Stimulated activated CD4-positive, alpha-beta T cell treated with anti-CD3 and anti-CD28 coated beads, Interleukin-4, amount 100 ng/mL, for 4 hours (primary cell): ENCODE results near the gene RAB35.
"Not testable (repeated sequence)": the region's sequence is repeated elsewhere in the genome, so short reads cannot be mapped to it uniquely, and the experiment has no call there.

Experiments
- DNase-seq, 2 experiments: peaks; one replicate each; pipeline ENCODE4 v3.0.0-alpha.2; 2020

Gene RAB35

DNA sequence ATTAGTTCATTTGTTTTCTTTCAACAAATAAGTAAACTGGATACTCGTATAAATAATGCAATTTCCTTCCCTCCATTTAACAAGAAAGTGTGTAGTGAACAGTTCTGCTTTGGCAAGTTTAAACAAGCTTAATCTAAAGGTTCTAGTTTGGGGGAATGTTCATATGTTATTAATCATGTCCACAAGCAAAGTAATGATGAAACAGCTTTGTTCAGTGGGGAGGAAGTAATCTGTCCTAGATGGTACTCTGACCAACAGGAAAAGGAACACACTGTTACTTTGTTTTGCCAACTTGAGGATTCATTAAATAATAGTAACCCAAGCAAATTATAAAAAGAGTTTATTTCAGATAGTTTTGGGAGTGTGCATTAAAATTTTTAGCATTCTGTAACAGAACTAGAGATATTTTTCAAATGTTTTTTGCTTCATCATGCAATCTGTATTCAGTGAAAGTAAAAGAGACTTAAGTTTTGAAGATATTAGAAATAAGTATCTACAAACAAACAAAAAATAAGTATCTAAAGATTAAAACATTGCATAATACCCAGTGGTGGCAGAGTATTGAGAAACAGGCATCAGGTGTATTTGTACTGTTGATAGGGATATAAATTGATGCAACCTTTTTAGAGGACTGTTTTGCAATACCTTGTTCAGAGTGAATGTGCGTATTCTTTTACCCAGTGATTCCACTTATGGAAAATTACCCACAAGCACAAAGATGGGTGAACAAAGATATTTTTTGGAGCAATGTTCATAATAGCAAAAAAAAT is 61.1 kb downstream of the RAB35 start:
- DNase-seq: no peak

DNA sequence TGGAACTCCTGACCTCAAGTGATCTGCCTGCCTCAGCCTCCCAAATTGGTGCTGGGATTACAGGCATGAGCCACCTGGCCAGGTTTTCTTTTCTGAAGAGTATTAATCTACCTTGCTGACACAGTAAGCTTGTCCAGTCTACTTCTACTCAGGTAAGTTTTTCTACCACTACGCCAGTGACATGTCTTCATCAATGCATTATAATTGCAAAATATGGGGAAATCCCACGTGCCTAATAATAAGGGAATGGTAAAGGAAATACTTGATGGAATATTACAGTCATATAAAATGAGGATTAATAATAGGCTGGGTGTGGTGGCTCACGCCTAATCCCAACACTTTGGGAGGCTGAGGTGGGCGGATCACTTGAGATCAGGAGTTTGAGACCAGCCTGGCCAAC is 62.3 kb downstream of the RAB35 start:
- no peak for DNase-seq

DNA sequence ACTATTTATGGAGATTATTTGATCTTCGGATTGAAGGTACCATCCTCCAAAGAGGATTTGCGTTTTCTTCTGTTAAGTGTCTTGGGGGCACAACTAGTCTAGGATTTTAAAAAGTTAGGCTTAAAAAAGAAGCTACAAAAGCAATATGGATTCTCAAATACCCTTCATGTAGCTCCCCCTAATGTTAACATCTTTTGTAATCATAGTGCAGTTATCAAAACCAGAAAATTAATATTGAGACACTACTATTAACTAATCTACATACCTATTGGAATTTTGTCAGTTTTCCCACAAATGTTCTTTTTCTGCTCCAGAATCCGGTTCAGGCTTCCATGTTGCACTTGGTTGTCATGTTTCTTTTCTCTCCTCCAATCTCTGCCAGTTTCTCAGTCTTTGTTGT is 65.0 kb downstream of the RAB35 start:
- DNase-seq: no peak

DNA sequence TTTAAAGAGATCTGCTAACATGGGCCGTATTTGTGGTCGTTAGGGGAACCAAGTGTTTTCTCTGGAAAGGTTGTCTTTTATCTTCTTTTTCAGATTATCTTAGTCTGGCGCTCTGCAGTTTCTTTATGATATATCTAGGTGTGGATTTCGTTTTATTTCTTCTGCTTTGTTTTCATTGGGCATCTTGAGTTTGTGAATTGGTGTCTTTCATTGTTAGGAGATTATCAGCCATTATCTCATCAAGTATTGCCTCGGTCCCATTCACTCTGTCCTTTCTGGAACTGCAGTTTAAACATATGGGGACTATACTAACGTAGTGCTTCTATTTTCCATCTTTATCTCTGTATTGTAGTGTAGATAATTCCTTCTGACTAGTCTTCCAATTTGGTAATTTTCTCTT is 67.1 kb downstream of the RAB35 start:
- DNase-seq: no peak

DNA sequence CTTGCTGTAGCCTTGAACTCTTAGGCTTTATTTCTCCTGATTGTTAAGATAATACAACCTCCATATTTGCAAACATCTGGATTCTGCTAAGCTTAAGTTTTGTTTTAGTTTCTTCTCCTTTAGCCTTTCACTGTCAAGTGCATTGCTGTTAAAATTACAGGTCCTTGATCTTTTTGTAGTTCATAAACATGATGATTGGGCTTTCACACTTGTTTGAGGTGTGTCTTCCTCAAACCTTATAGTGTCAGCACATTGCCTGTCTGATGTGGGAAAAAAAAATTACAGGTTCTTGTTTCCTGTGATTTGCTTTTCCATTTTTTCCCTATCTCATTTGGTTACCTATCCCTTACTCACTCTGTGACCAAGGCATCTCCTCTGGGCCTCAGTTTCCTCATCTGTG is 68.3 kb downstream of the RAB35 start:
- DNase-seq: no peak

DNA sequence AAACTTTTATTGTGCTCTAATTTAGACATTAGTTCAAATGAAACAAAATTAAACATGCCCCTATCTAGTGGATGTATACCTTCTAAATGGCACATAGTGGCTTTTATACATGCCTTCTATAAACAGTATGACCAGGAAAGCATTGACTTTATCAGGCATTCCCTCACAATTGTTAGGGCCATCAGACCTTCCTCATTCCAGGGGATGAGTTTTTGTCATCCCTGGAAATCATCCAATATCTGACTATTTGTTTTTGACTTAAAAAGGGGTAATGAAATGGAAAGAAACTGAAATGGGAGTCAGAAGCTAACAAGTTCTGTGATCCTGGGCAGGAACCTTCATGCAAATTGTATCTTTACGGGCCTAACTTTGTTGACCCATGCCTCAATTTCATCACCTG is 69.5 kb downstream of the RAB35 start:
- no peak for DNase-seq

DNA sequence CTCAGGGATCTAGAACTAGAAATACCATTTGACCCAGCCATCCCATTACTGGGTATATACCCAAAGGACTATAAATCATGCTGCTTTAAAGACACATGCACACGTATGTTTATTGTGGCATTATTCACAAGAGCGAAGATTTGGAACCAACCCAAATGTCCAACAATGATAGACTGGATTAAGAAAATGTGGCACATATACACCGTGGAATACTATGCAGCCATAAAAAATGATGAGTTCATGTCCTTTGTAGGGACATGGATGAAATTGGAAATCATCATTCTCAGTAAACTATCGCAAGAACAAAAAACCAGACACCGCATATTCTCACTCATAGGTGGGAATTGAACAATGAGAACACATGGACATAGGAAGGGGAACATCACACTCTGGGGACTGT is 71.2 kb downstream of the RAB35 start:
- DNase-seq: not testable (repeated sequence)
